Muscle layer of duodenum (tissue), 2 donors: ENCODE data around the gene PDE4B.
A peak's percentile ranks its signal among the peaks of the same experiment; 100 is the strongest.
"Not testable (repeated sequence)": the region's sequence is repeated elsewhere in the genome, so short reads cannot be mapped to it uniquely, and the experiment has no call there.

Experiments used
- H3K27ac ChIP-seq: one replicate; pipeline ENCODE4 v1.7.0; 2013; ENCODE audit warnings: mild to moderate bottlenecking, low read length
- H3K27me3 ChIP-seq: one replicate; pipeline ENCODE4 v1.7.0; 2013; ENCODE audit warnings: low read depth, mild to moderate bottlenecking, control low read depth, low read length
- H3K36me3 ChIP-seq, 2 donors: one replicate each; pipeline ENCODE4 v1.7.0; 2013; ENCODE audit warnings: low read length in 2 of 2, control low read depth in 1 of 2, mild to moderate bottlenecking in 1 of 2; ENCODE audit not compliant: insufficient read depth in 2 of 2, control insufficient read depth in 1 of 2
- H3K4me1 ChIP-seq, 2 donors: one replicate each; pipeline ENCODE4 v1.7.0; 2013; ENCODE audit warnings: low read length in 2 of 2, mild to moderate bottlenecking in 2 of 2, control low read depth in 1 of 2, moderate library complexity in 1 of 2; ENCODE audit not compliant: insufficient read depth in 2 of 2, control insufficient read depth in 1 of 2
- H3K4me3 ChIP-seq, 2 donors: one replicate each; pipeline ENCODE4 v1.7.0; 2013; ENCODE audit warnings: low read length in 2 of 2, low read depth in 1 of 2, mild to moderate bottlenecking in 1 of 2
- H3K9me3 ChIP-seq, 2 donors: one replicate each; pipeline ENCODE4 v1.7.0; 2013; ENCODE audit warnings: low read length in 2 of 2, control low read depth in 1 of 2, mild to moderate bottlenecking in 1 of 2; ENCODE audit not compliant: control insufficient read depth in 1 of 2
- donor health status: healthy.

The PDE4B gene

DNA sequence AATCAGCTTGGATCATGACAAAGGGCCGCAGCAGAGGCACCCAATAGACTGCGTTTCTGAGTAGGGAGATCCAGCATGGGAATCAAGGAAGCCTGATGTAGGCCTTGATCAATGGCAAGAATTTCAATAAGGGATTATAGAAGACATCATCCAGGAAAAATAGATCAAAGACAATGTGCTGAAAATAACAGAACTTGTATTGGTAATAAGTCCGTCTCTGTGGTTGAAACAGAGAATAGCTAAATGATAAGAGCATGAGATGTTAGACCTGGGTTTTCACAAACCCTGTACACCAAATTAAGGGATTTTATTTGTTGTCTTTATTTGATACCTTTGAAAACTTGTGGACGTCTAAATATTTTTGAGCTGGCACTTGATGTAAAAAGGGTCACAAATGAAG, 513.2 kb downstream of the PDE4B start:
- H3K36me3 ChIP-seq = no peaks in the 10 kb centered on the region
- no peak overlapping the region for H3K27ac ChIP-seq
- H3K9me3 ChIP-seq = no peaks in the 10 kb centered on the region
- peaks cover 0 to under 1% of the 10 kb centered on the region in 2 donors for H3K4me1 ChIP-seq
- H3K27me3 ChIP-seq = no peaks in the 10 kb centered on the region
- H3K4me3 ChIP-seq = no peak overlapping the region

DNA sequence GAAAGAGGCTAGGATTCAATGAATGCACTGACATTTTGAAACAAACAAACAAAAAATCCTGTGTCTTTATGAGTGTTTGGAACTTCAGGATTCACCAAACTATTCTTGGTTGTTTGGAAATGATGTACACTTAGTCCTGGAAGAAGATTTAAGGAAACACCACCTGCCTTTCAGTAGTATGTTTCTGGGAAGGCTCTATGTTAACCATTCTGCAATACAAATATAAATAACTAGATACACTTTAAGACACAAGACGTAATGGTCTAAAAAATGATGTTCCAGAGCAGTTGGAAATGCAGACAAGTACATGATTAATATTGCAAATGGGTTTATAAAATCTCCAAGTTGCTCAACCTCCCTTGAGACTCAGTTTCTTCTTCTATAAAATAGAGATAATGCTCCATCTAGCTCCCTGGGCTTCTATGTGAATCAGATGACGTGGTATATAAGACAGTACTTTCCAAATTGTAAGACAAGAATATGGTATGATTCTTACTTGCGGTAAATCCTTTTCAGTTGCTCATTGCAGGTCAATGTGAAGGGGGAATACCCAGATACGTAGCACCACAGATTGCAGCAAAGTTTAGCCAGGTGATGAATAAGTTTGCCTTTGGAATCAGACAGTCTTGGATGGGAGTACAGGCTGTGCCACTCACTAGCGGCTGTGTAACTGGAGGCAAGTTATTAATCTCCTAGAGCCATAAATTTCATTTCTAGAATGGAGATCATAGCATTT, 516.5 kb downstream of the PDE4B start:
- no peaks in the 10 kb centered on the region for H3K4me1 ChIP-seq
- no peaks in the 10 kb centered on the region for H3K36me3 ChIP-seq
- H3K27me3 ChIP-seq = no peaks in the 10 kb centered on the region
- H3K4me3 ChIP-seq = no peak overlapping the region
- H3K27ac ChIP-seq = no peak overlapping the region
- no peaks in the 10 kb centered on the region for H3K9me3 ChIP-seq

DNA sequence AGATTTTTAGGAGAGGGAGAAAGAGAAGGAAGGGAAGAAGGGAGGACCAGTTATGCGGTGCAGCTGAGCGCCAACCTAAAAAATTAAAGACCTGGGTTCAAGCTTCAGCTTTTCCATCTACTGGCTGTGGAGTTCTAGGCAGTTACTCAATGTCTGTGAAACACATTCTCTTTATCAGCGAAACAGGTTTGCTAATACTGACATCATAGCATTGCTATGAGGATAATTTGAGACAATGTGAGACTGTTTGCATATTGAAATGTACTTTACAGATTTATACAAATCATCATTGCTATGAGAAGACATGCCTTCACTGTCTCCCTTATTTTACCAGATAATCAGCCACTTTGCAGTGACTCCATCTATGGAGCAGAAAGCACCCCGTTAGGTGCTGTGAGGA, 518.4 kb downstream of the PDE4B start:
- no peaks in the 10 kb centered on the region for H3K36me3 ChIP-seq
- H3K27me3 ChIP-seq = no peaks in the 10 kb centered on the region
- no peak overlapping the region for H3K27ac ChIP-seq
- H3K4me1 ChIP-seq = peaks cover 0 to 1% of the 10 kb centered on the region in 2 donors
- no peak overlapping the region for H3K4me3 ChIP-seq
- H3K9me3 ChIP-seq = no peaks in the 10 kb centered on the region

DNA sequence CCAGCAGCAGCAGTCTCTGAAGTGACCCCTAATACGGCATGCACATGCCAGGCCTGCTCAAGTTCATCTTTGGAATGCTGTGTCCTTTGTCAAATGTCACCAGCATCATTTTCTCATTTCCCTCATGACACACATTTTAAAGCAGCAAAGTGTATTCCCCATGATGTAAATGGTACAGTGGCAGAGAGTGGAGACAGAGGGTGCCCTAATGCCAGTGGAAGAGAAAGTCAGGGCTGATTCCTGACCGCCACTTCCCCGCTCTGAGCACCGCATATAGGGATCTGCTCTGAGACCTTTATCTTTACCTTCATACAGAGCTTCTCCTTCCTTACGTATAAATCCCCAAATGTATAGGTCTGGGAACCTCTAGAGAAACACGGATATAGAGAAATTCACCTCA, 518.9 kb downstream of the PDE4B start:
- H3K27ac ChIP-seq = no peak overlapping the region
- H3K36me3 ChIP-seq = no peaks in the 10 kb centered on the region
- H3K4me3 ChIP-seq = no peak overlapping the region
- no peaks in the 10 kb centered on the region for H3K9me3 ChIP-seq
- H3K27me3 ChIP-seq = no peaks in the 10 kb centered on the region
- H3K4me1 ChIP-seq = peaks cover 0 to 7% of the 10 kb centered on the region in 2 donors

DNA sequence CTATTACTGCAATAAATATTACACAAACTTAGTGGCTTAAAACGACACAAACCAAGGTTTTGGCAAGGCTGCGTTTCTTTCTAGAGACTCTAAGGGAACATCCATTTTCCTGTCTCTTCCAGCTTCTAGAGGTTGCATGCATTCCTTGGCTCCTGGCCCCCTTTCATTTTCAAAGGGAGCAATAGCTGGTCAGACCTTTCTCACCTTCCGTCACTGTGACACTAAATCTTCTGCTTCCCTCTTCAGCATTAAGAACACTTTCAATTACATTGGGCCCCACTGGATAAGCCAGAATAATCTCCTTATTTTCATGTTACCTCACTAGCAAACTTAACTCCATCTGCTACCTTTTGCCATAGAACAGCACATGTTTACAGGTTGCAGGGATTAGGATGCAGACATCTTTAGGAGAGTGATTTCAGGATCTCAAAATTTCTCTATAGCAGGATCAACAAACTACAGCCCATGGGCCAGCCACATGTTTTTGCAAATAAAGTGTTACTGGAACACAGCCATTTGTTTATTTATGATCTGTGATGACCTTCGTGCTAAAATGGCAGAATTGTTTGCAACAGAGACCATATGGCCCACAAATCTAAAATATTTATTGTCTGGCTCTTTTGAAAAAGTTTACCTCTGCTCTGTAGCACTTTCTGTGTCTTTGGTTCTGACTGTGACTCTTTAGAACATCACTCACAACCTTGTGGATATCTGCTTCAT, 519.7 kb downstream of the PDE4B start:
- Histone ChIP-seq H3K27ac (no peak overlapping the region), H3K27me3 (no peaks in the 10 kb centered on the region), H3K4me3 (no peak overlapping the region), H3K4me1 (peaks cover 0 to 7% of the 10 kb centered on the region in 2 donors), H3K36me3 (no peaks in the 10 kb centered on the region), H3K9me3 (no peaks in the 10 kb centered on the region)

DNA sequence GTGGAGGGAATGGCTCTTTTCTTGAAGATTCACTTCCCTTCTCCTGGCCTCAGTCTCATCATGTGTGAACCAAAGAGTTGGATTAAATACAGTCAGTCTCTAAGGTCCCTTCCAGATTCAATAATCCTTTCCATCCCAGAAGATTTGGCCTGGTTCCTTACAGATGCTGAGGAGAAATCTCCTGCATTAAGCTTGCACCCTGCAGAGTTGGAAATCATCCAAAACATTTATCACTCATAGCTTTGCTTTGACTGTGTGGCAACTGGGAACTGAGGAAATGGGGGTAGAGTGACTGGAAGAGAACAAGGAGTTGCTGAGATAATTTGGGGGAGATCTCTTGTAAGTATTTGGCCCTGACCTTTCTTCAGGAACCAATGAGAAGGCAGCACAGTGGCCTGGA, 520.7 kb downstream of the PDE4B start:
- Histone ChIP-seq H3K36me3 (no peaks in the 10 kb centered on the region), H3K27ac (no peak overlapping the region), H3K27me3 (no peaks in the 10 kb centered on the region), H3K4me1 (peaks cover 0 to 7% of the 10 kb centered on the region in 2 donors), H3K4me3 (no peak overlapping the region), H3K9me3 (no peaks in the 10 kb centered on the region)

DNA sequence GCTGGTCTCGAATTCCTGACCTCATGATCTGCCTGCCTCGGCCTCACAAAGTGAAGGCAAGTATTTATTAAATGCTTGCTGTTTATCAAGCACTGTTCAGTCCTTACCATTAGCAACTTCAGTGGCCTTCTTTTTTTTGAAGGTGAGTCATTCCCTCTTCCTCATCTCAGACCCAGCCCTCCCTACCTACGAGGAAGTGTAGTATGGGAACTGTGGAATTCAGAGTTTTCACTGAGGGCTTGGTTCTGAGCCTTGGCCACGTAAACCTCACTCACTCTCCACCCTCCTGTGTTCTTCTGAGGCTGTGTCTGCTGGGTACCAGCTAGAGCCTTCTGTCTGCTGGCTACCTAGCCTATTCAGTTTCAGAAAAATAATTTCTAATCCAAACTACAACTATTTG, 523.0 kb downstream of the PDE4B start:
- Histone ChIP-seq H3K27me3 (no peaks in the 10 kb centered on the region), H3K4me1 (peaks cover 0 to 7% of the 10 kb centered on the region in 2 donors), H3K4me3 (no peak overlapping the region), H3K9me3 (no peaks in the 10 kb centered on the region), H3K36me3 (no peaks in the 10 kb centered on the region), H3K27ac (peak overlapping the region; percentile 34)

DNA sequence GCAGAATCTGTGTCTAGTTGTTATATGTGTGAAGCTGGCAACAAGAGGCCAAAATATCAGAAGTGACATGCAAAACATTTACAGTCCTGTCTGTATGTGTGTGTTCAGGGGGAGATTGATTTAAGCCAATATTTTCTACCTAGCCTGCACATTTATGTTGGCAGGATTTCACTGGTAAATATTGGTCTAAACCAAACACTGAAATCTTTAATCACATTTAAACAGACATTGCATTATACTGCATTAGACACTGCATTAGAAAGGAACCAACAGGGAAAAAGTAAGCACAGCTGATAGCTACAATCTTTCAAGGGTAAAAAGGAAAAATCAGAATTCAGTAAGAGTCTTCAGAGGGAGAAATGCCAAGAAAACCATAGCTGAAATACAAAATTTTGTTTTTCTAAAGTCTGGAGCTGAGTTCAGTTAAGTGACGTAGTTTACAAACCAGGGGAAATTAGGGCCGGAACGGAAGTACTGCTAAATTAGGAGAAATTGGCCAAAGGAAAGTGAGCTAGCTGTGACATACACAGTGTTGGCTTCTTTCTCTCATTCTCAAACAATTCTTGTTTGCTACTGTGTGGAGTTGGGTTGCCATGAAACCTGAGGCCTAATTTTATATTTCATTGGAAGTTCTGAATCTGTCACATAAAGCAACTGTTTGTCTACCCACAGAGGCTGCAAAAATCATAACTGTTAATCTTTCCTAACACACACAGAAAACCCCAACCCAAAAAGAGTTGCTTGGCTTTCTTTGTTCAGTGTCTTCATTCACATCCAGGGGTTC, 524.0 kb downstream of the PDE4B start:
- H3K4me3 ChIP-seq = no peak overlapping the region
- no peaks in the 10 kb centered on the region for H3K9me3 ChIP-seq
- H3K27me3 ChIP-seq = no peaks in the 10 kb centered on the region
- peak overlapping the region; percentile 34 for H3K27ac ChIP-seq
- no peaks in the 10 kb centered on the region for H3K36me3 ChIP-seq
- H3K4me1 ChIP-seq = peaks cover 0 to 7% of the 10 kb centered on the region in 2 donors

DNA sequence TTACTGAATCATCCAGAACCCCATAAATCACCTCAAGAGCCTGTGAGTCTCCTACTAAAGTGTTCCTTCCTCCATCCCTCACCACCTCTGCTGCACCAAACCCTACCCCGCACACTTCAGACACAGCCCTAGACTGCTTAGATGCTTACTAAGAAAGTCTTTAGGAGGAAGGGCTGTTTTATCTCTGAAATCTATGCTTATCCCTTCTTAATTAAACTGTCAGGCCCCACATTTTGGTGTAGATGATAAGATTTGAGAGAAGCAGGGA, 524.5 kb downstream of the PDE4B start:
- peak overlapping the region; percentile 34 for H3K27ac ChIP-seq
- H3K4me1 ChIP-seq = peaks cover 0 to 7% of the 10 kb centered on the region in 2 donors
- no peak overlapping the region for H3K4me3 ChIP-seq

DNA sequence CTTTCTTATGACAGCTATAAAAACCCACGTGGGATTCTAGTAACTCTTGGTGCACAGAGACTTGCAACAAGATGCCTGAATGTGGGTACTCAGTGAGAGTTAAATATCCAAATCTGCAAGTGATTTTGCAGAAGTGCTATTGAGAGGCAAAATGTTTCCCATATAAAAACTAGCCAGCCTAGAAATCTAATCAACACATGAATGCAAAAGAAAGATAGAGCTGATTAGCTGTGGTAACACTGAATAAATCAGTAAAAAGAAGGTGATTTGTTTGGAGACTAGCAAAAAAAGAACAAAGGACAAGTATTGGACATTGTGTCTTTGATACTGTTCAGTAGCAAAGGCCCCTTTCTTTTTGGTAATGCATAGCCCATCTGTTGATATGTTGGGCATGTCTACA, 527.5 kb downstream of the PDE4B start:
- no peak overlapping the region for H3K27ac ChIP-seq
- H3K4me3 ChIP-seq = no peak overlapping the region
- no peaks in the 10 kb centered on the region for H3K36me3 ChIP-seq
- peaks cover 0 to 7% of the 10 kb centered on the region in 2 donors for H3K4me1 ChIP-seq
- no peaks in the 10 kb centered on the region for H3K27me3 ChIP-seq
- no peaks in the 10 kb centered on the region for H3K9me3 ChIP-seq

More for the DNA sequence above, 524.5 kb downstream of the PDE4B start:
- Histone ChIP-seq H3K36me3 (no peaks in the 10 kb centered on the region), H3K9me3 (no peaks in the 10 kb centered on the region), H3K27me3 (no peaks in the 10 kb centered on the region)

DNA sequence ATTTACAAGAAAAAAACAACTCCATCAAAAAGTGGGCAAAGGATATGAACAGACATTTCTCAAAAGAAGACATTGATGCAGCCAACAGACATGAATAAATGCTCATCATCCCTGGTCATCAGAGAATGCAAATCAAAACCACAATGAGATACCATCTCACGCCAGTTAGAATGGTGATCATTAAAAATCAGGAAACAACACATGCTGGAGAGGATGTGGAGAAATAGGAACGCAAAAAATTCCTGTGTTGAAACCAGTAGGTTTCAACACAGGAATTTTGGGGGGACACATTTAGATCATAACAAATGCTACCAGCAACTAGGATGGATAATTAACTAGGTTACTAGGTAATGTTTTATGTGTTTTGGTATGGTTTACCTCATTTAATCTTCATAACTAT, 529.8 kb downstream of the PDE4B start:
- not testable (repeated sequence) for H3K4me3 ChIP-seq

More for the DNA sequence above, 529.8 kb downstream of the PDE4B start:
- H3K27ac ChIP-seq, H3K9me3 ChIP-seq, H3K4me1 ChIP-seq, H3K36me3 ChIP-seq, H3K27me3 ChIP-seq: not testable (repeated sequence)
